Stimulated activated naive CD8-positive, alpha-beta T cell treated with anti-CD3 and anti-CD28 coated beads, Interleukin-15, amount 100 ng/mL, for 72 hours (primary cell): Measurements from ENCODE around the gene ZNF317.
A peak's percentile ranks its signal among the peaks of the same experiment; 100 is the strongest.

Experiments used
- ATAC-seq: fragments of 150-1000 bp; cut with Tn5 transposase; 2 replicates; pipeline ENCODE4 v1.10.0; 2021; ENCODE audit warnings: mild to moderate bottlenecking, moderate library complexity
- DNase-seq, 2 donors: peaks; one replicate each; pipeline ENCODE4 v3.0.0; 2021 to 2022
- H3K27ac Mint-ChIP-seq, 2 donors: one replicate each; pipeline ENCODE4 v1.8.0; 2022; ENCODE audit warnings: mild to moderate bottlenecking in 2 of 2, mixed read lengths in 2 of 2, moderate library complexity in 2 of 2
- H3K27me3 Mint-ChIP-seq: one replicate; pipeline ENCODE4 v1.8.0; 2022; ENCODE audit warnings: mixed read lengths
- H3K4me1 Mint-ChIP-seq: one replicate; pipeline ENCODE4 v1.8.0; 2022; ENCODE audit warnings: mild to moderate bottlenecking, mixed read lengths
- H3K4me3 Mint-ChIP-seq, 2 donors: one replicate each; pipeline ENCODE4 v1.8.0; 2022; ENCODE audit warnings: mild to moderate bottlenecking in 2 of 2, mixed read lengths in 2 of 2, moderate library complexity in 1 of 2
- H3K9me3 Mint-ChIP-seq, 2 donors: one replicate each; pipeline ENCODE4 v1.8.0; 2022; ENCODE audit warnings: mixed read lengths in 2 of 2

ZNF317 gene

DNA sequence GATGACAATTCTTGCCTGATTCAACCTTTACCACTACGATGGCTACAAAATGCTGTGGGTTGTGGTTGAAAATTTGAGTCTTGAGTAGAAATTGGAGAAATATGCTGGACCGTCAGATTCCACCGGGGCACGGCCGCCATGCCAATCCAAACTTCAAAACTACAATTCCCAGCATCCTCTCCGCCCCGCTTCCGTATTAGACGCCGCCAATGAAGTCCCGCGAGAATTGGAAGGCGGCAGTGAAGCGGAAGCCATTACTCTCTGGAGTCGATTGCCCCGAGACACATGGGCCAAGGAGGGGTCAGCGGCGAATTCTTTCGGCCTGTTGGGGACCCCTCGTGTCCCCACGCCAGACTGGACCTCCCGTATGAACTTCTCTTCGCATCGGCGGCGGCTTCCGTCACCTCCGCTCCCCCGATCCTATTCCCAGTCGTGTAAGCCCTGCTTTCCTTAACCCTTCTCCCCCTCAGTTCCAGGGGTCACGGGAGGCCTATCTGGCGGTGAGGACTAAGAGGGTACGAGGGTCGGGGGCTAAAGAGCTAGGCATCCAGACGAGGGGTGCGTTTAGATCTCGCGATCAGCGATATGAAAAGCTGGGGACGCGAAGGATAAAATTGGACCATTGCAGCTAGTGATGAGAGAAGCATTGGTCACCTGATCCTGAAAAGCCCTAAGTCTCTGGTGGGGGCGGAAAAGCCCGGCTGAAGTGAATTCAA, at the start of gene ZNF317:
ZNF317 (plus strand) TSS at position 239 of the 716 bp plus-strand sequence. CDS start 15,620 bp downstream, outside the sequence.
- Mint-ChIP-seq H3K4me1 (peaks cover 35% of the 10 kb centered on the region), H3K4me3 (peak within 1 kb of the TSS; percentile 97 to 100), H3K9me3 (peaks cover 15 to 17% of the 10 kb centered on the region in 2 donors), H3K27me3 (peaks cover 5% of the 10 kb centered on the region), H3K27ac (peak within 1 kb of the TSS; percentile 99 to 100)
- peak; percentile 96 for ATAC-seq
- peak; percentile 81 to 91 for DNase-seq

DNA sequence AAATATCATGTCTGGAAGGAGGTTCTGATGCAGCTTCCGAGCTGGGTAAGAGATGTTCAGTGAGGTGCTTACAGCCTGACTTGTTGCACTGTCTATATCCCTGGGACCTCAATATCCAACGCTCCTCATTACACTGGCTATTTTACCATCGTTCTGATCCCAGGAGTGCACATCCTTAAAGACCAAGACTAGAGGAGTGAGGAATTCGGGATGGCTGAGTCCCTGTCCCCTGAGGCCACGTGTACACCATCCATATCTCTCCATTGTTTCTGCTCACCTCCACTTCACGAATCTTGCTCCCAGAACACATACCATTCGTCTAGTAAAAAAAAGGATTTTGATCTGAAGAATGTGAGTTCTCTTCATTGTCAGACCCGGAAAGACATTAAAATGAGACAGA, 32.8 kb upstream of the ZNF317 start, which contains the start of gene OR7G2:
OR7G2 (minus strand) TSS at position 101 of the 400 bp plus-strand sequence. CDS start 4,232 bp downstream, outside the sequence.
- peaks cover 16% of the 10 kb centered on the region for H3K27me3 Mint-ChIP-seq
- H3K4me3 Mint-ChIP-seq, result no peak within 1 kb of the TSS
- no peak within 1 kb of the TSS for H3K27ac Mint-ChIP-seq
- no peak for ATAC-seq
- H3K9me3 Mint-ChIP-seq, result no peaks in the 10 kb centered on the region
- DNase-seq, result no peak
- no peaks in the 10 kb centered on the region for H3K4me1 Mint-ChIP-seq

DNA sequence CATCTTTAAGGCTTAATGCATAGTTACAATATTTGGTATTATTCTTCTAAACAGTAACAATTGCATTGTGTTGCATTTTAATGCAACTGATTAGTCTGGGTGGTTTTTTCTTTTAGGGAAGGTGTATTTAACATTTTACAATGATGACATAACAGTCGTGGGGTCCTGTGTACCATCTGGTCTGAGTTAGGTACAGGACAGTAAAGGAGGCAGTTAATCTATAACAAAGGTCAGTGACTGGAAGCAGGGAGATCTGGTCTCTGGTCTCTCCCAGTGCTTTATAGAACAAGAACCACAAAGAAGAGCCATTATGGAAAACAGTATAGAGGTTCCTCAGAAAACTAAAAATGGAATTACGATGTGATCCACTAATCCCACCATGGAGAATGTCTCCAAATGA, 30.2 kb upstream of the ZNF317 start:
- no peaks in the 10 kb centered on the region for H3K9me3 Mint-ChIP-seq

DNA sequence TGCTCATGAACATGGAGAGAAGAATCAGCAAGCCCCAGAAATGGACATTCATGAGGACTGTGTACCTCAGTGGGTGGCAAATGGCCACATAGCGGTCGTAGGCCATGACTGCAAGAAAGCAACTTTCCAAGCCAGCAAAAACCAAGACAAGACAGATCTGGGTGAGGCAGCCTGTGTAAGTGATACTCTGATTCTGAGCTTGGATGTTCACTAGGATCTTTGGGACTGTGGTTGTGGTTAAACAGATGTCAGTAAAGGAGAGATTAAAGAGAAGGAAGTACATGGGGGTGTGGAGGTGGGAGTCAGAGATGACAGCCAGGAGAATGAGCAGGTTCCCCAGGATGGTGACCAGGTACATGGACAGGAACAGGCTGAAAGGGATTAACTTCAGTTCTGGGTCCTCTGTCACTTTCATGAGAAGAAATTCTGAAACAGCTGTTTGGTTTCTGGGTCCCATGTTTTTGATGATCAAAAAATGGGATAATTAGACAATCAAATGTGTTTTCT, 24.8 kb upstream of the ZNF317 start, which contains the start of gene OR7G1:
OR7G1 (minus strand) TSS at position 457 of the 507 bp plus-strand sequence; CDS start at position 457, 0 bp downstream.
- H3K9me3 Mint-ChIP-seq, result no peaks in the 10 kb centered on the region
- DNase-seq (no peak), ATAC-seq (no peak)
- H3K27me3 Mint-ChIP-seq, result peaks cover 20% of the 10 kb centered on the region
- H3K4me3 Mint-ChIP-seq, result no peak within 1 kb of the TSS
- peak within 1 kb of the TSS in 1 of 2 donors; percentile 42 for H3K27ac Mint-ChIP-seq
- no peaks in the 10 kb centered on the region for H3K4me1 Mint-ChIP-seq

More for the DNA sequence above, 30.2 kb upstream of the ZNF317 start:
- Mint-ChIP-seq H3K27ac (peak overlapping the region in 1 of 2 donors; percentile 40), H3K4me3 (no peak overlapping the region), H3K27me3 (peaks cover 22% of the 10 kb centered on the region), H3K4me1 (no peaks in the 10 kb centered on the region)
- DNase-seq, result no peak
- ATAC-seq, result no peak

DNA sequence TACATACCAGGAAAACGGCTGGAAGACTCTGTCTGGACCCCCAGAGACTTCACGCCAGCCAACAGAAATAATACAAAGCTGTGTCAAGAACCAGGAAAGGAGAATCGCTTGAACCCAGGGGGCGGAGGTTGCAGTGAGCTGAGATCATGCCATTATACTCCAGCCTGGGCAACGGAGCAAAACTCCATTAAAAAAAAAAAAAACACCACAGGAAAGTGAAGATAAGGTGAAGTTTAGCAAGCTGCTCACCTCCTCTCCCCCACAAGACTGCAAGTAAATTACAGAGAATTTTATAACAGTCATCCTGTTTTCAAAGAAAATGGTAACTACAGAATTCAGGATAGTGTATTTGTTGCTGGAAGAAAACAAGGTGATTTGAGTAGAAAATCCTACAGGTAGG, 23.6 kb upstream of the ZNF317 start:
- H3K4me1 Mint-ChIP-seq, result no peaks in the 10 kb centered on the region
- peaks cover 28% of the 10 kb centered on the region for H3K27me3 Mint-ChIP-seq
- no peak overlapping the region for H3K27ac Mint-ChIP-seq
- ATAC-seq (no peak), DNase-seq (no peak)
- H3K4me3 Mint-ChIP-seq, result no peak overlapping the region
- no peaks in the 10 kb centered on the region for H3K9me3 Mint-ChIP-seq

DNA sequence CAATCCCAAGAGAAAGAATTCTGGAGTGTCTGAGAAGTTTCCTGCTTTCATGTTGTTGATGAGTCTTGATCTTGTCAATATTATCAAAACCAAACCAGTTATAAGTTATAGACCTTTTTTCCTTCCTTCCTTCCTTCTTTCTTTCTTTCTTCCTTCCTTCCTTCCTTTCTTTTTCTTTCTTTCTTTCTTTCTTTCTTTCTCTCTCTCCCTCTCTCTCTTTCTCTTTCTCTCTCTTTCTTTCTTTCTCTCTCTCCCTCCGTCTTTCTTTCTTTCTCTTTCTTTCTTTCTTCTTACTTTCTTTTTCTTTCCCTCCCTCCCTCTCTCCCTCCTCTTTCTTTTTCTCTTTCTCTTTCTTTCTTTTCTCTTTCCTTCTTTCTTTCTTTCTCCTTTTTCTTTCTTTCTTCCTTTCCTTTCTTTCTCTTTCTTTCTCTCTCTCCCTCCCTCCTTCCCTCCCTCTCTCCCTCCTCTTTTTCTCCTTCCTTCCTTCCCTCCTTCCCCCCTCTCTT, 13.2 kb upstream of the ZNF317 start, which contains the start of gene OR7G3:
OR7G3 (minus strand) TSS at position 51 of the 506 bp plus-strand sequence; CDS start at position 51, 0 bp downstream.
- no peak for ATAC-seq
- no peaks in the 10 kb centered on the region for H3K9me3 Mint-ChIP-seq
- H3K4me1 Mint-ChIP-seq, result peaks cover 11% of the 10 kb centered on the region
- peaks cover 28% of the 10 kb centered on the region for H3K27me3 Mint-ChIP-seq
- no peak for DNase-seq
- H3K4me3 Mint-ChIP-seq, result no peak within 1 kb of the TSS
- H3K27ac Mint-ChIP-seq, result peak within 1 kb of the TSS; percentile 31 to 61

DNA sequence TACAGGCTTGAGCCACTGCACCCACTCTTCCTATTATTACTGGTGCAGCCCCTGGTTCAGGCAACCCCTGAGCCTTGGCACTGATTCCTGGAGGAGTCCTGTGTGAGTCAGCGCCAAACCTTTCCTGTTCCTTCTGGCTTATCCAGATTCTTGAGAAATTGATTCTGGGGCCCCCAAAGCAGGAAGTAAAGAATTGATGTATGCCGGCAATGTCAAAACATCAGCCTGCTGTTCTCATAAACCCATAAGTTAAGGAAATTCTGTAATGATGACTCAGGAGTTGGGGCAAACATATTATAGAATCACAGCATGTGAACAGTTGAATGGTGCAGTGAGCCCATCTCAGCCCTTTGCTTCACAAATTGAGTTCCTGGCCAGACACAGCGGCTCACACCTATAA, 12.0 kb upstream of the ZNF317 start:
- H3K27me3 Mint-ChIP-seq, result peaks cover 28% of the 10 kb centered on the region
- DNase-seq (no peak), ATAC-seq (no peak)
- peaks cover 11% of the 10 kb centered on the region for H3K4me1 Mint-ChIP-seq
- H3K27ac Mint-ChIP-seq, result no peak overlapping the region
- H3K4me3 Mint-ChIP-seq, result no peak overlapping the region
- H3K9me3 Mint-ChIP-seq, result no peaks in the 10 kb centered on the region

DNA sequence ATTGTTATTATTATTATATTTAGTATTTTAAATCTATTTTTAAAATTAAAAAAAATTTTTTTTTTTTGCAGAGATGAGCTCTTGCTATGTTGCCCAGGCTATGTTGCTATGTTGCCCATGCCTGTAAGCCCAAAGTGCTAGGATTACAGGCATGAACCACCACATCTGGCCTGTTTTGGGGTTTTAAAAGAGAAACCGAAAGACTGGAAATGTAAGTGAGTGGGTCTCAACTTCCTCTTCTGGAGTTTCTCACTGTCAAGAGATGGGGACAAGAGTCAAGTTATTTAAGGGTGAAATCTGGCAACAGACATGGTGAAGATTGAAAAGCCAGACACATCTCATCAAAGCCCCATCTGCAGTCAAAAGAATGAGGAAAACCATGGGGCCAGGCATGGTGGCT, 9.2 kb upstream of the ZNF317 start:
- Mint-ChIP-seq H3K27me3 (peaks cover 29% of the 10 kb centered on the region), H3K9me3 (no peaks in the 10 kb centered on the region), H3K4me1 (peaks cover 11% of the 10 kb centered on the region), H3K4me3 (no peak overlapping the region), H3K27ac (no peak overlapping the region)
- ATAC-seq (no peak), DNase-seq (no peak)

DNA sequence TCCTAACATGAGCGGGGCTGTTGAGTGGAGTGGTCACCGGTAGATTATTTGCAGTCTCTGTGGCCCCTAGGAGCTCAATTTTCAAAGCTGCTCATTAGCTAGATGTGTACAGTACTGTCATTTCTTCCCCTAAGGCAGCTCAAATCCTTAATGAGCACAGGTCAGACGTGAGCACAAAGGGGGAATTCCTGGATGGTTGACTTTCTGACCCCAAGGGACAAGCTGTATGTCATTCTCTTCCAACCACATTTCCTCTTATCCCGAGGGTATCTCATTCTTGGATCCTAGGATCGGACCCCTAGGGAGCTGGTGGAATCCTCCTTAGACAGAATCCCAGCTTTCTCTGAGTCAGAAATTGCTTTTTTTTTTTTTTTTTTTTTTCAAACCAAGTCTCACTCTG, 7.8 kb upstream of the ZNF317 start:
- no peak for ATAC-seq
- no peak overlapping the region for H3K27ac Mint-ChIP-seq

DNA sequence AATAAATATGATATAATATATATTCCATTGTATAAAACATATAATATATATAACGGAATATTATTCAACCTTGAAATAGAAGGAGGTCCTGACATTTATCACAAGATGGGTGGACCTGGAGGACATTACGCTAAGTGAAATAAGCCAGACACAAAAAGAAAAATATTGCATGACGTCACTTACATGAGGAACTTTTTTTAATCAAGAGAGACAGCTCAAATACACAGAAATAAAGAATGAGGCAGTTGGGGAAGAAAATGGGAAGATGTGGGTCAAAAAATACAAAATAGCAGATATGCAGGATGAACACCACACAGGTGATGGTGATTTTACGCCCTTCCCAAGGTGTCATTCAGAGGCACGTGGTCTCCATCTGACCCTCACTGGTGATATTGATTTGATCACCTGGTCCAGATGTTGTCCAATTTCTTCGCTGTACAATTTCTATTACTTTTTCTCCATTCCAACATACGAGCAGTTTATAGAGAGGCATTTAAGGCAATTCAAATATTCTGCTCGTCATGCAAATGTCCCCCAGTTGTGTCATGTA, 513 bp upstream of the ZNF317 start:
- DNase-seq (peak in 1 of 2 donors; percentile 5), ATAC-seq (peak; percentile 10)
- H3K27me3 Mint-ChIP-seq, result peaks cover 5% of the 10 kb centered on the region
- peak overlapping the region; percentile 99 to 100 for H3K27ac Mint-ChIP-seq
- peak overlapping the region; percentile 97 to 100 for H3K4me3 Mint-ChIP-seq
- H3K4me1 Mint-ChIP-seq, result peaks cover 32% of the 10 kb centered on the region
- H3K9me3 Mint-ChIP-seq, result peaks cover 10% of the 10 kb centered on the region in 2 donors

More for the DNA sequence above, 7.8 kb upstream of the ZNF317 start:
- DNase-seq, result no peak
- Mint-ChIP-seq H3K4me1 (peaks cover 11% of the 10 kb centered on the region), H3K27me3 (peaks cover 15% of the 10 kb centered on the region), H3K9me3 (no peaks in the 10 kb centered on the region), H3K4me3 (no peak overlapping the region)

DNA sequence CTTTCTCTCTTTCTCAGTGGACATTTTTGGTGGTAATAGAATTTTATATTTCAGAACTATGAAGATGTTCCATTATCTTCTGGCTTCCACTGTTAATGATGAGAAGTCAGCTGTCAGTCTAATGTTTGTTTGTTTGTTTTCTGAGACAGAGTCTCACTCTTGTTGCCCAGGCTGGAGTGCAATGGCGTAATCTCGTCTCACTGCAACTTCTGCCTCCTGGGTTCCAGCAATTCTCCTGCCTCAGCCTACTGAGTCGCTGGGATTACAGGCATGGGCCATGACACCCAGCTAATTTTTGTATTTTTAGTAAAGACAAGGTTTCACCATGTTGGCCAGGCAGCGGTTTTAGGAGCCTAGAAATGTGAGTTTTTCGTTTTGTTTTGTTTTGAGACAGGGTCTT, 4.7 kb downstream of the ZNF317 start:
- Mint-ChIP-seq H3K4me1 (peaks cover 68% of the 10 kb centered on the region), H3K4me3 (no peak overlapping the region), H3K9me3 (peaks cover 26 to 37% of the 10 kb centered on the region in 2 donors), H3K27ac (peak overlapping the region in 1 of 2 donors; percentile 96), H3K27me3 (no peaks in the 10 kb centered on the region)
- ATAC-seq (no peak), DNase-seq (no peak)

DNA sequence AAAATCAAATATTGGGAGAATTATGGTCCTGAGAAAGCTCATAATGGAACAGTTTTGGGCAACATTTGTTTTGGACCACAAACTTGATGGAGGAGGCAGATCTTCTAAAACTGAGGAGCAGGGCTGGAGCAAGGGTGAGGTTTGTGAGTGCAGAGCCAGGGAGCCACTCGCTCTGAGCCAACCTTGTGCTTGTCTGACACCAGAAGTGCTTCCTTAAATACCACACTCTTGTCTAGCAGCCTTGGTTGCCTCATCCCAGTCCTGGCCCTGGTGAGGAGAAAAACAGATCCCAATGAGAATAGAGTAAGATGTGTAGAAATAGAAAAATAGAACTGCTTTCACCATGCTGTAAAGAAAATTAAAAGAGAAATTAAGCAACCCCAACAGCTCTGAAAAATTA, 6.7 kb downstream of the ZNF317 start:
- DNase-seq, result no peak
- Mint-ChIP-seq H3K27me3 (no peaks in the 10 kb centered on the region), H3K27ac (no peak overlapping the region), H3K9me3 (peaks cover 42 to 54% of the 10 kb centered on the region in 2 donors), H3K4me3 (no peak overlapping the region), H3K4me1 (peaks cover 74% of the 10 kb centered on the region)
- no peak for ATAC-seq

DNA sequence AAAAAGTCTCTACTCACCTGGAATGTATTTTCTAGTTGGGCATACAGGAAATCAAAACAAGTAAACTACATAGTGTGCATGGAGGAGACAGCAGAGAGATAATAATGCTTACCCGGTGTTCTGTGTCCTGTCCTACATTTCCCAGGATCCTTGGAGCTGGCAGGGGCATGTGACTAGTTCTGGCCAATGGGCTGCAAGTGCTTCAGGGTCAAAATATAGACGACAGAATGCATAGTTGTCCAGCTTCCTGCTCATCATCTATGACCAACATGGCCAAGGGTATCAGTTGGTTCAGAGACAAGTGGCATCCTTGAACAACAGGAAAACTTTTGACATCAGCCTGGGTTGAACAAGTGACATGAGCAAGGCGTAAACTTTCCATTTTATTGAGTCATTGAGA, 8.5 kb downstream of the ZNF317 start:
- ATAC-seq, result no peak

DNA sequence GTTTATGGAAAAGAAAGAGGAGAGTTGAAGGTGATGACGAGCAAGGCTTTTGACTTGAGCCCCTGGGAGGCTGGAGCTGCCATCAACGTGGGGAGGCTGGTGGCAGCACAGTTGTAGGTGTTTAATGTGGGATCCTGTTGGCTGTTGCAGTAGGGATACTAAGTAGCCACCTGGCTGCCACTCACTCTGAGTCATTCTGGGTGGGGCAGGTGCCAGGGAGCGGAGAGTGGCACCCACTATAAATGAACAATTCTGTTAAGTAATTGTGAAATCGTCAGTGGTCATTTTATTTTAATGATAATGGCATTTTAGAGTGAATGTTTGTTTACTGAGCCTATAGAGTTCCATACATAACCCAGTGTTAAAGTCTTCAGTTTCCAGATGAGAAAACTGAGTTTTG, 9.8 kb downstream of the ZNF317 start:
- Mint-ChIP-seq H3K4me1 (peaks cover 67% of the 10 kb centered on the region), H3K27ac (no peak overlapping the region), H3K4me3 (no peak overlapping the region), H3K27me3 (no peaks in the 10 kb centered on the region), H3K9me3 (peaks cover 40 to 63% of the 10 kb centered on the region in 2 donors)
- ATAC-seq (no peak), DNase-seq (no peak)

More for the DNA sequence above, 8.5 kb downstream of the ZNF317 start:
- H3K4me1 Mint-ChIP-seq, result peaks cover 71% of the 10 kb centered on the region
- DNase-seq, result no peak
- no peak overlapping the region for H3K4me3 Mint-ChIP-seq
- no peaks in the 10 kb centered on the region for H3K27me3 Mint-ChIP-seq
- peaks cover 50 to 65% of the 10 kb centered on the region in 2 donors for H3K9me3 Mint-ChIP-seq
- H3K27ac Mint-ChIP-seq, result peak overlapping the region in 1 of 2 donors; percentile 8

DNA sequence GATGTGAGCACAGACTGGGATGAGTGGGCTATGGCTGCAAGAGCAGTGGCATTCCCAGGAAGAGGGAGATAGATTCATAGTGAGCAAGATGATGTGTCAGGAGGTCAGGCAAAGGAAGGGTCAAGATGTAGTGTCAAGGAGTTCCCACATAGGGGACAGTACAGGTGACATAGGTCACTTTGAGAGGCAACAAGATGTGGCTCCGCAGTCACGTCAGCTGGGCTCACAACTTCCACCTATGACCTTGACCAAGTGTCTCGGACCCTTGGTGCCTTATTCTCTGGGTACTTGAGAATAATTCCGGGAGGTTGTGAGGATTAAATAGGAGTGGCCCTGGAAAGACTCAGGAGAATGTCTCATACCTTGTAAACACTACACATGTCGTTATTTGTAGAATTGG, 10.5 kb downstream of the ZNF317 start:
- Mint-ChIP-seq H3K4me1 (peaks cover 70% of the 10 kb centered on the region), H3K9me3 (peaks cover 35 to 63% of the 10 kb centered on the region in 2 donors), H3K4me3 (peak overlapping the region in 1 of 2 donors; percentile 7), H3K27ac (no peak overlapping the region), H3K27me3 (no peaks in the 10 kb centered on the region)
- DNase-seq, result no peak
- ATAC-seq, result no peak

DNA sequence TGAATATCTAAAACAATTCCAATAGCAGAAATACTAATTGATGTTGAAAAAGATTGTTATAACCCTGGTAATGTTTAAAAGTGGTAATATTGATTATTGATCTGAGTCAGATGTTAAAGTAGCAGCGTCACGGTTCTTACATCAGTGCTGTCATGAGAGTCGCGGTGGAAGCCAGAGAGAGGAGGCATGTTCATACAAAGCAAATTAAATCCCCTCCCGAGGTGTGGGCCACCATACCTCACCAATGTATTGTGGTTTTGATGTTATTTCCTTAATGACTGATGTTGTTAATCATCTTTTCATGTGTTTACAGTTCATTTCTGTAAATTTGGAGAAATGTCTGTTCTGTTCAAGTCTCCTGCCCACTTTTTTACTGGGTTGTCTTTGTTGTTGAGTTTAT, 11.2 kb downstream of the ZNF317 start:
- H3K4me3 Mint-ChIP-seq, result no peak overlapping the region

More for the DNA sequence above, 11.2 kb downstream of the ZNF317 start:
- Mint-ChIP-seq H3K4me1 (peaks cover 68% of the 10 kb centered on the region), H3K9me3 (peaks cover 34 to 61% of the 10 kb centered on the region in 2 donors), H3K27ac (no peak overlapping the region), H3K27me3 (no peaks in the 10 kb centered on the region)
- no peak for DNase-seq
- no peak for ATAC-seq
